Mesothelial cell of epicardium (in vitro differentiated cells): ENCODE measurements around the gene CKS2. TPM values are rescaled to one million over a fixed set of nuclear protein-coding genes. Genes with fewer than 3 reads are reported as not detected.

Source experiments
- DNase-seq, 2 experiments: peaks; one replicate each; pipeline ENCODE4 v3.0.0; 2021; ENCODE audit warnings: low spot score in 2 of 2; ENCODE audit not compliant: unreplicated experiment in 2 of 2
- H3K27ac Mint-ChIP-seq: 2 replicates; pipeline ENCODE4 v1.8.0; 2021; ENCODE audit warnings: mixed read lengths
- H3K27me3 Mint-ChIP-seq: 2 replicates; pipeline ENCODE4 v1.8.0; 2021; ENCODE audit warnings: low read depth, mixed read lengths
- H3K36me3 Mint-ChIP-seq: 2 replicates; pipeline ENCODE4 v1.8.0; 2021; ENCODE audit warnings: mixed read lengths
- H3K4me1 Mint-ChIP-seq: 2 replicates; pipeline ENCODE4 v1.8.0; 2021; ENCODE audit warnings: mixed read lengths
- H3K4me3 Mint-ChIP-seq: 2 replicates; pipeline ENCODE4 v1.8.0; 2021; ENCODE audit warnings: mild to moderate bottlenecking, moderate library complexity, mixed read lengths
- H3K9me3 Mint-ChIP-seq: 2 replicates; pipeline ENCODE4 v1.8.0; 2021; ENCODE audit warnings: mixed read lengths
- total RNA-seq: library from RNA; stranded (reverse); gene quantifications from 3 replicates; pipeline ENCODE4 v1.2.1, GENCODE V29; 2021
- TF ChIP-seq, protein P1 (sequence below): fragments of 200-600 bp; sonication (generic); IDR thresholded peaks from one replicate; pipeline ENCODE4 v1.5.0; 2021; ENCODE audit warnings: antibody characterized with exemption; ENCODE audit not compliant: unreplicated experiment

The CKS2 gene
- total RNA-seq, 1 donor from 2014 or later: 54.9 TPM

- DNase-seq: no peak
- H3K4me1 Mint-ChIP-seq: no peaks in the 10 kb centered on the region
- TF ChIP-seq, protein P1, sequence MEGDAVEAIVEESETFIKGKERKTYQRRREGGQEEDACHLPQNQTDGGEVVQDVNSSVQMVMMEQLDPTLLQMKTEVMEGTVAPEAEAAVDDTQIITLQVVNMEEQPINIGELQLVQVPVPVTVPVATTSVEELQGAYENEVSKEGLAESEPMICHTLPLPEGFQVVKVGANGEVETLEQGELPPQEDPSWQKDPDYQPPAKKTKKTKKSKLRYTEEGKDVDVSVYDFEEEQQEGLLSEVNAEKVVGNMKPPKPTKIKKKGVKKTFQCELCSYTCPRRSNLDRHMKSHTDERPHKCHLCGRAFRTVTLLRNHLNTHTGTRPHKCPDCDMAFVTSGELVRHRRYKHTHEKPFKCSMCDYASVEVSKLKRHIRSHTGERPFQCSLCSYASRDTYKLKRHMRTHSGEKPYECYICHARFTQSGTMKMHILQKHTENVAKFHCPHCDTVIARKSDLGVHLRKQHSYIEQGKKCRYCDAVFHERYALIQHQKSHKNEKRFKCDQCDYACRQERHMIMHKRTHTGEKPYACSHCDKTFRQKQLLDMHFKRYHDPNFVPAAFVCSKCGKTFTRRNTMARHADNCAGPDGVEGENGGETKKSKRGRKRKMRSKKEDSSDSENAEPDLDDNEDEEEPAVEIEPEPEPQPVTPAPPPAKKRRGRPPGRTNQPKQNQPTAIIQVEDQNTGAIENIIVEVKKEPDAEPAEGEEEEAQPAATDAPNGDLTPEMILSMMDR: no peak
- no peaks in the 10 kb centered on the region for H3K27me3 Mint-ChIP-seq
- no peak overlapping the region for H3K27ac Mint-ChIP-seq
- peaks cover 82% of the 10 kb centered on the region for H3K36me3 Mint-ChIP-seq
- no peak overlapping the region for H3K4me3 Mint-ChIP-seq
- H3K9me3 Mint-ChIP-seq: peaks cover 8% of the 10 kb centered on the region
These were observed 36.7 kb downstream of the CKS2 start for GRCh38 chr9:89347651-89348050.

DNA sequence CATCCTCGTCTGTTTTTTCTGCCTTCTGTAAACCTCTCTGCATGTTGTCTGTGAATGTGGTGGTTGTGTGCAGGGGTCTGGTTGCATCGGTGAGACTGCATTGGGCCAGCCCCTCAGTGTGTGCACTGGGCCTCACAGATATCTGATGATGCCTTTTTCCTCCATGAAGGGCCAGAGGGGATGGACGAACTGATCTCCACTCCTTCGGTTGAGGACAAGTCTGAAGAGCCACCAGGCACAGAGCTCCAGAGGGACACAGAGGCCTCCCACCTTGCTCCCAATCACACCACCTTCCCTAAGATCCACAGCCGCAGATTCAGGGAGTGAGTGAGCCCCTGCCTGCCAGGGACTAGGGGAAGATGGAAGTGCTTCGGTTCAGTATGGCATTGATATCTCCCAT is 38.6 kb downstream of the CKS2 start:
- Mint-ChIP-seq H3K36me3 (peaks cover 75% of the 10 kb centered on the region), H3K4me1 (no peaks in the 10 kb centered on the region), H3K27me3 (no peaks in the 10 kb centered on the region), H3K9me3 (no peaks in the 10 kb centered on the region), H3K27ac (no peak overlapping the region), H3K4me3 (no peak overlapping the region)
- TF ChIP-seq, protein P1: no peak
- no peak for DNase-seq

DNA sequence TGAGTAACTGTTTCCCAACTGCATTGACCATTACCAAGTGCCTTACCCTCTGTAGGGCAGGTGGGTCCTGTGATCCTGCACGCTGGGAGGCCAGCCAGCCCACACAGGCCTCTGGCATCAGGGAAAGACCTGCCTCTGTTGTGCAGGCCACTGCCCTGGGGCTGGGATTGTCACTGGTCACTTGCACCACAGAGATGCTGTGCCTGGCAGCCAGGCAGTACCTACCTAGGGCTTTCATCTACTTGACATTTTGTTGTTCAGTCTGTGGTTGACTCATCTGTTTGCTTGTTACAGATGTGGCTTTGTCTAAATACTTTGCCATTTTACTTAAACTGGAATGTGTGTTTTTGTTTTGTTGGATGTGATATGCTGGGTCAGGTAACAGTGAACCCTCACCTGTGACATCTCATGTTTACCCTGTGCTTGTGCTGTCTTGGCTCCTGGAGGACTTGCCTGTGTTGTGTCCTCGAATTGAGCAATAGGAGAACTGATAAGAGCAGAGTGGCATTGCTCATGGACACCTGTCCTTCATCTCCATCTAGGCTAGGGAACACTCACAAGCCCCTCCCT is 40.1 kb downstream of the CKS2 start:
- peaks cover 72% of the 10 kb centered on the region for H3K36me3 Mint-ChIP-seq
- DNase-seq: no peak
- no peaks in the 10 kb centered on the region for H3K4me1 Mint-ChIP-seq
- no peaks in the 10 kb centered on the region for H3K27me3 Mint-ChIP-seq
- H3K9me3 Mint-ChIP-seq: no peaks in the 10 kb centered on the region
- TF ChIP-seq, protein P1: no peak
- H3K27ac Mint-ChIP-seq: no peak overlapping the region
- H3K4me3 Mint-ChIP-seq: no peak overlapping the region

DNA sequence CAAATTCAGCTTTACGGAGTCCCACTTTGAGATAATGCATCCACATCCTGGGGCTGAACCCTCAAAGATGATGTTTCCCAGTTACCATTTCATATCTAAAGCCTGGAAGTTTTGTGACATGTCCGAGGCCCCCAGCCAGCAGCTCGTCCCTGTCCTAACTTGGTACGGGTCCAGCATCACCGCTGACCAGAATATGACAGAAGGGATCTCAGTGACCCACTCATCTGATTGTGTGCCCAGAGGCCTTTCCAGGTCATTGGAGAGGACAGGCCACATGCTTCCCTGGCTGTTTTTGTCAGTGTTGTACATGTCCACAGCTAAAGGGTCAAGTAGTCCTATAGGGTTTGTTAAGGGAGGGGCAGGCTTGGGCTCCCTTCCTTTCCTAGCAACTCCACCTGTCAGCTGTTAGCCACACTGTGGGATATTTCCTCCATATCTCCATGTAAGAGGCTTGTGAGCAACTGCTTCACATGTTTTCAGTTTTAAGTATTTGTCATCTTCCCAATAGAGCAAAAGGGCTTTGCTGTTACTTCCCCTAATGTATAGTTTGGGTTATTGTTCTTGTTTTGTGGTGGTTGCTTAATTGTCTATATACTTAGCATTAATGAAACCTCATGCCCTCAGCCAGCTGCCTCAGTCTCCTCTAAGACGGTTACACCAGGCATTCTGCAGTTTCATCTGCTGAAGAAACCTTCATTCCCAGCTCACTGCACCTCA is 40.7 kb downstream of the CKS2 start:
- no peak for DNase-seq
- Mint-ChIP-seq H3K27ac (no peak overlapping the region), H3K9me3 (no peaks in the 10 kb centered on the region), H3K4me3 (no peak overlapping the region), H3K4me1 (no peaks in the 10 kb centered on the region), H3K36me3 (peaks cover 74% of the 10 kb centered on the region), H3K27me3 (no peaks in the 10 kb centered on the region)
- TF ChIP-seq, protein P1: no peak

DNA sequence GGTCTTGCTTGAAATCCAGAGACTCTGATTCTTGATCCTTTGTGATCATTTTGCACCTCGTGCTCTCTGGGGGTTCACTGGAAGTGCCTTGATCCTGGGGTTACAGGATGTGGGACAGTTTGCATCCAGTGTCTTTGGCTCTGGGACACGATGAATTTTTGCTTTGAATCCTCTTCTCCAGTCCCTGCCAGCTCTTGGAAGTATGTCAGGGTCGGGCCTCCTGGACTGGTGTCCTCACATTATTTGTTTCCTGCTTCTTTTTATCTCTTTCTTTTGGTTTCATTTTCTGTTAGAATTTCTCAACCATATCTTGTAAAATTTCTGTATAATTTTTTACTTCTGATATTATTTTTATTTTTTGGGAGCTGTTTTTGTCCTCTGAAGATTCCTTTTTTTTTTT is 41.5 kb downstream of the CKS2 start:
- no peaks in the 10 kb centered on the region for H3K9me3 Mint-ChIP-seq
- no peak overlapping the region for H3K27ac Mint-ChIP-seq
- peaks cover 71% of the 10 kb centered on the region for H3K36me3 Mint-ChIP-seq
- H3K27me3 Mint-ChIP-seq: no peaks in the 10 kb centered on the region
- TF ChIP-seq, protein P1: no peak
- H3K4me1 Mint-ChIP-seq: no peaks in the 10 kb centered on the region
- no peak overlapping the region for H3K4me3 Mint-ChIP-seq
- no peak for DNase-seq
